Erythroblast (primary cell): ENCODE measurements around the gene ZNF155.

ENCODE experiments used
- GATA1 ChIP-seq: IDR thresholded peaks from 2 replicates; pipeline ENCODE4 v1.6.1; 2011; ENCODE audit warnings: low read depth, mild to moderate bottlenecking, control low read depth, low read length, moderate library complexity
- POLR2A ChIP-seq: IDR thresholded peaks from 2 replicates; pipeline ENCODE4 v1.6.1; 2011; ENCODE audit warnings: mild to moderate bottlenecking, low read length

DNA sequence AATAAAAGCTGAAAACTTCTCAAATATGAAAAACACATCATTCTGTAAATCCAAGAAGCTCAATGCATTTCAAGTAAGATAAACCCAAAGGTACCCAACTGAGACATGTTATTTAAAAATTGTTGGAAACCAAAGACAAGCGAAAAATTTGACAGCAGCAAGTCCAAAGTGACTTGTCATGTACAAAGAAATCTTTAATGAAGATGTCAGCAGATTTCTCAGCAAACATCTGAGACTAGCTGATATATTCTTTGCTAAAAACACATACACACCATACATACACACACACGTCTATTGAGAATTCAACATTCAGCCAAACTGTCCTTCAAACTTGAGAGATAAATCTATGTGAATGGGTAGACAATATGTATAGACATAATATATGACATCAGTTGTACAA lies 35.5 kb downstream of the ZNF155 start:
- TF ChIP-seq POLR2A (no peak), GATA1 (no peak)
